Urothelium cell line (cell line): ENCODE measurements around the gene ARHGEF2.
A peak's percentile ranks its signal among the peaks of the same experiment; 100 is the strongest.

Experiments used
- DNase-seq: peaks from one replicate; pipeline ENCODE4 v3.0.0; 2011; ENCODE audit warnings: low spot score, mixed read lengths
- FAIRE-seq: peaks from 2 replicates; lab custom pipeline; 2011; peaks lifted over from hg19 to GRCh38; lab: Jason Lieb, UNC

Gene ARHGEF2

GRCh38 chr1:155913969-155914757, 64.2 kb downstream of the ARHGEF2 start:
- DNase-seq = no peak
- no peak for FAIRE-seq

DNA sequence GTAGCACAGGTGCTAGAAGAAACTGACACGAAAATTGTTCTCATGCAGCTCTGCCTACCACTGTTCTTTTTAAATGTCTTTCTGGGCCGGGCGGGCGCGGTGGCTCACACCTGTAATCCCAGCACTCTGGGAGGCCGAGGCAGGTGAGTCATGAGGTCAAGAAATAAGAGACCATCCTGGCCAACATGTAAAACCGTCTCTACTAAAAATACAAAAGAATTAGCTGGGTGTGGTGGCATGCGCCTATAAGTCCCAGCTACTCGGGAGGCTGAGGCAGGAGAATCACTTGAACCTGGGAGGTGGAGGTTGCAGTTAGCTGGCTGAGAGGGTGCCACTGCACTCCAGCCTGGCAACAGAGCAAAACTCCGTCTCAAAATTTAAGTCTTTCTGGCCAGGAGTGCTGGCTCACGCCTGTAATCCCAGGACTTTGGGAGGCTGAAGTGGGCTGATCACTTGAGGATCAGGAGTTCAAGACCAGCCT, 66.3 kb downstream of the ARHGEF2 start:
- DNase-seq (no peak), FAIRE-seq (no peak)

DNA sequence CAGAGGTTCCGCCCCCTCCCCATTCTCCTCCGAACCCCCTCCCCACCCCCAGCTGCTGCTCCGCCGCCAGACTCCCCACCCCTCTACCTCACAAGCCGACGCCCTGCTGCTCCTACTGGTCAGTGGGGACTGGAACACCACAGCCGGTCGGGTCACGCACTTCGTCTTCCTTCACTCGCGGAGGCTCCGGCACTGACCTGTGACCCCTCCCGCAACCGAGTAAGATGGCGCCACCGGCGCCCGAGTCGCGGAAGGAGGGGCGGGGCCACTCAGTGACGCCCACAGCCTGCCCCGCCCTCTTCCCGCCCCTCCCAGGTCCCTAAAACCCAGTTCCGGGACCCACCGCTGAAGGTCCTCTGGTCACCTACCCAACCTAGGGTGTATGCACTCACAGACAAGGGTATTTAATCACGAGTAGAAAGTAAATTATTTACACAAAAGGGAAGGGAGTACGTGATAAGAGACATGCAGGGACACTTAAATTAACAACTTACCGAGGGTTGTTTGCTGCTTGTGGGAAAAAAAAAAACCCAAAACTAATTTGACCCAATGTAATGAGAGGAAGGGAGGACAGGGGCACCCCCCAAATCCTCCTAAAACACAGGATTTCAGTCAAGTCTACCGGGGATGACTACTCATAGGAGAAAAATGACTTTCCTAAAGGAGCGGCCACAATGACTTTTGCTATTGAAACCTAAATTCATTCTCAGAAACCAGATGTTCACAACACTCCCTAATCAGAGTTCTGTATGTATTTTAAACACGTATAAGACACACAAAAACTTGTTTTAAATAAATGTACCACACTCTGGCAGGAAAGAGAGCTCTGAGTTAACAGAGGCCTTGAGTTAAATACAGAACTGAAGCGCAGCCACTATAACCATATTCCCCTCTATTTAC, 66.9 kb downstream of the ARHGEF2 start, which contains the start of gene RIT1:
Gene RIT1 (minus strand): TSS at position 194 of the 900 bp plus-strand sequence. CDS start 588 bp downstream, outside the sequence.
- FAIRE-seq = no peak
- peak; percentile 92 for DNase-seq

GRCh38 chr1:155910621-155911121, 67.7 kb downstream of the ARHGEF2 start:
- no peak for FAIRE-seq
- DNase-seq = peak; percentile 41

- no peak for FAIRE-seq
- DNase-seq = no peak
Measured at GRCh38 chr1:155909894-155910293, 68.5 kb downstream of the ARHGEF2 start.

DNA sequence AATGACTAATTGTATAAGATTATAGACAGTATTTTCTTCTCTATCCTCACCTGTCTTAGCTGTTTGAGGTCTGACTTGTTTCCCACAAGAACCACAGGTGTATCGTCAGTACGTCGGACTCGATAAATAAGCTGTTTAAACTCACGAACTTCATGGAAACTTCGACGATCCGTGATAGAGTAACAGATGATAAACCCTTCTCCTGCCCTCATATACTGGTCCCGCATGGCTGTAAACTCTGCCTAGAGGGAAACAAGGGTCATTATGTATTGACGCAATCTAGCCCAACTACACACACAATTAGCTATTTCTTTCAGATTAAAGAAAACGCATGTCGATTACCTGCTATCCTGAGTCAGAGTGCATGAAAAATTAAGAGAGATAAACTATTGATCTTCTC, 74.1 kb downstream of the ARHGEF2 start:
- DNase-seq (no peak), FAIRE-seq (no peak)

DNA sequence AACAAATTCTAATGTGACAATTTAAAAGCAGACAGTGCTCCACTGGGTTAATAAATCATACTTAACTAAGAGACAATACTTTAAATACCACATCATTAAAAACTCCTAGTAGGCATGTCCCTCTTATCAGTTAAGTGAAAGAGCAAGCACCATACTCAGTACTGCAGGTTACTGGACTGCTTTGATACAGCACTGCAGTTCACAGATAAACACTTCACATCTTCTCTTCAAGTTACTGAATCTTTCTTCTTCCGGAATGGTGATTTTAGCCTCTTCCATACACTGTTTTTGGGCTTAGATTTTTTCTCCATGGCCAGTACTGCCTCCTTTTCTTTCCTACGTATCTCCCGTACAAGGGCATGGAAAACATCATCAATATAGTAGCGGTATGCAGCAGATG, 78.2 kb downstream of the ARHGEF2 start:
- DNase-seq = no peak

DNA sequence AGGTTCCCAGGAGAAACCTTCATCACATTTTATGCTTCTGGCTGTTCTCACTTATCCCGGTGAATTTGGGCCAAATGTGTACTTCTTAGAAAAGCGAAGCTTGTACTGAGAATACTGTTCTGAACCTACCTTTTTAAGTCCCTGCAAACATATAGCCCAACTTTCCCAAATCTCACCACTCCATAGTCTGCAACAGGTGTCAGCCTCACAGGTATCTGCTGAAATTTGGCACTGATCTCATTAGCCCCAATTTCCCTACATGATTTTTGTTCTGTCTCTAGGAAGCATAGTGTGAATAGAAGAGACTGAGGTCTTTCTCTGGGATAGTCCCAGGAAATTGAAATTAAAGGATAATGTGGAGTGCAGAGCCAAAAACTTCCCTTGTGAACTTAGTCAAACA, 78.7 kb downstream of the ARHGEF2 start:
- FAIRE-seq (no peak), DNase-seq (no peak)

More for the DNA sequence above, 78.2 kb downstream of the ARHGEF2 start:
- no peak for FAIRE-seq

GRCh38 chr1:155898888-155899287, 79.5 kb downstream of the ARHGEF2 start:
- FAIRE-seq (no peak), DNase-seq (no peak)

- DNase-seq (no peak), FAIRE-seq (no peak)
Measured at GRCh38 chr1:155897746-155898145, 80.6 kb downstream of the ARHGEF2 start.
